Fibroblast of mammary gland (primary cell): ENCODE data around the gene ZNRF2.

Source experiments
- DNase-seq: peaks from one replicate; pipeline ENCODE4 v3.0.0-alpha.2; 2010; ENCODE audit warnings: low read depth
- H3K4me3 ChIP-seq: 2 replicates; pipeline ENCODE4 v1.5.1; 2011; ENCODE audit warnings: low read depth, mild to moderate bottlenecking, low read length, moderate library complexity; ENCODE audit not compliant: control insufficient read depth
- CTCF ChIP-seq: conservative IDR thresholded peaks from 2 replicates; pipeline ENCODE4 v1.5.1; 2011; ENCODE audit warnings: low read depth, low read length, inconsistent platforms; ENCODE audit not compliant: control insufficient read depth, insufficient read depth

Gene ZNRF2

GRCh38 chr7:30347226-30348082 lies 63.1 kb downstream of the ZNRF2 start:
- no peak for DNase-seq
- no peak overlapping the region for H3K4me3 ChIP-seq
- no peak for TF ChIP-seq CTCF

DNA sequence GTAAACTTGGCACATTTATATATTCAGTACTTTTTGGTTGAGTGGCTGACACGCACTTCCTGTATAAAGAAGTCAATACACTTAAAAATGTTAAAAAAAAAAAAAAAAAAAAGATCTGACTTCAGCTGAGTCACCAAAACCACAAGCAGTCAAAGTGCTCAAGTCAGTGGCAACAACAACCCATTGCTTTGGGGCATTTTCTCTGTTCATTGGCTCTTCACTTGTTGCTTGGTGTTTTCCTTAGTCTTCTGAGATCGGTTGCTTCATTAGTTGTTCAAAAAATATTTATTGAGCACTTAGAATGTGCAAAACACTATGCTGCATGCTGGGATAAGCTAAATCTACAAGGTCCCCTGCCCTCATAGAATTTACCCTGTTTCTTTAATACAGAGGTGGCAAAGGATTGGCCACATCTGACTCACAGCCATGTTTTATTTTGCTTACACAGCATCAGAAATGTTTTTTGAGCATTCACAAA lies 63.7 kb downstream of the ZNRF2 start:
- no peak overlapping the region for H3K4me3 ChIP-seq
- TF ChIP-seq CTCF = no peak
- peak; percentile 94 for DNase-seq

GRCh38 chr7:30349170-30349569 lies 64.8 kb downstream of the ZNRF2 start:
- no peak for DNase-seq
- no peak overlapping the region for H3K4me3 ChIP-seq
- no peak for TF ChIP-seq CTCF

DNA sequence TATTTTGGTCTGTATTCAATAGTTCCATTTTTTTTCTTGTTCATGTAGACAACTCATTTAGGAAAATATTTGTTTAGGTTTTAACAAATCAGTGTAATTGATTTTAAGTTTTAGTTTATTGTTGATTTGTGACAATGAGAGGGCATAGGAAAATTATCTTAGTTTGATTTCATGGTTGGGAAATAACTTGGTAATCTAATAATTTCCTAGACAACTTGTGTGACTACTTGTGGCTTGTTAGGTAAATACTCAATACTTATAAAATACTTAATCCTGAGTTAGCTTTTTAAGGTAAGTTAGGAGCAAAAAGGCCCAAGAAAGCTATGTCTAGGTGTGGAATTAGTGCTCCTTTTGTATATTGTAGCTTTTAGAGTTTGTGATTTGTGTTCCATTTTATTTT lies 65.4 kb downstream of the ZNRF2 start:
- no peak overlapping the region for H3K4me3 ChIP-seq
- no peak for DNase-seq
- TF ChIP-seq CTCF = no peak

DNA sequence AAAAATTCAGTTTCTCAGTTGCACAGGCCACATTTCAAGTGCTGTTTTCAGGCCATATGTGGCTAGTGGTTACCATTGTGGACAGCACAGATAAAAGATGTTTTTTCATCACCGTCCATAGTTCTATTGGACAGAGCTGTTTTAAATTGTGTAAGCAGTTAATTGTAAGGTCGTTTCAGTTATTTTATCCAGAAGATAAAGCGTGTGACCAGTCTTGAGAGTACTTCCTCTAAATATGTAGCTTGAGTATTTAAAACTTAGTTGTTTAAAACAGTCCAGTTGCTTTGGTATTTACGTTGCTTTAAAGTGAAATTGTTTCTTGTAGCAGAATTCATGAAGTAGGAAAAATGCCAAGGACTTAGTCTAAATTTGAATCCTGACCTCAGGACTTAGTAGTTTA lies 66.9 kb downstream of the ZNRF2 start:
- no peak for TF ChIP-seq CTCF
- DNase-seq = no peak
- H3K4me3 ChIP-seq = no peak overlapping the region

GRCh38 chr7:30351724-30352123 lies 67.3 kb downstream of the ZNRF2 start:
- H3K4me3 ChIP-seq = no peak overlapping the region
- DNase-seq = no peak
- no peak for TF ChIP-seq CTCF

GRCh38 chr7:30352169-30352568 lies 67.8 kb downstream of the ZNRF2 start:
- no peak overlapping the region for H3K4me3 ChIP-seq
- TF ChIP-seq CTCF = peak; percentile 10
- no peak for DNase-seq
